Iris pigment epithelial cell (primary cell): ENCODE measurements around the gene OLFML2A.

Experiments
- DNase-seq: peaks from one replicate; pipeline ENCODE4 v3.0.0-alpha.2; 2011; ENCODE audit warnings: low read depth

Gene OLFML2A

GRCh38 chr9:124778575-124779367, 1.8 kb downstream of the OLFML2A start:
- DNase-seq, result no peak

DNA sequence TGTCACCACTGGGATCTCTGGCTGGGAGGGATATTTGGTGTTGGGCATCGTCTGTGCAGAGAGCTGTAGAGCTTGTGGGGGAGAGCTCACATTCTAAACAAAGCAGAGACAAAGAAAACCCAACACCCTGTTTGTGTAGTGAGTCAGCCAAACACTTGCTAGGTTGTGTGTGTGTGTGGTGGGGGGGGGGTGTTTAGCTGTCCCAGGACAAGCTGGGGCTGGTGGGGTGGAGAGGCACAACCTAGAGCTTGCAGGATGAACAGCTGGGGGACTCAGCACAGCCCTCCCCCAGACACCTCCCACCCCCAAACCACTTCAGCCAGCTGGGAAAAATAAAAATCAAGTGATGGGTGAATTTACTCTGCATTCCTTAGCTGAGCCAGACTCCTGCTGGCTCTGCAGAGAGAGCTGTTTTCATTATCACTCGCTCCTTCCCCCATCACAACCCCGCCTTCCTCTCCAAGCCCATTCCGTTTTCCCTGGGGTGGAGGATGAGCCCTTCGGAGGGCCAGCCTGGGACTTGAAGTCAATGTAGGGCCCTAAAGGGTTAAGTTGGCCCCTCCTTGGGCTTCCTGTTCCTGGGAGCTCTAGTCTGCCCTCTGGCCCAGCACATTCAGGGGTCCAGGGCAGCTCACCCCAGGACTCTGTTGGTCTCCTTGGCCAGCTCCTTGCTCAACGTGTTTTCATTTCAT, 2.6 kb downstream of the OLFML2A start:
- peak; percentile 96 for DNase-seq

GRCh38 chr9:124780060-124780756, 3.3 kb downstream of the OLFML2A start:
- peak; percentile 60 for DNase-seq

- DNase-seq, result no peak
Measured at GRCh38 chr9:124780757-124781151, 3.8 kb downstream of the OLFML2A start.

DNA sequence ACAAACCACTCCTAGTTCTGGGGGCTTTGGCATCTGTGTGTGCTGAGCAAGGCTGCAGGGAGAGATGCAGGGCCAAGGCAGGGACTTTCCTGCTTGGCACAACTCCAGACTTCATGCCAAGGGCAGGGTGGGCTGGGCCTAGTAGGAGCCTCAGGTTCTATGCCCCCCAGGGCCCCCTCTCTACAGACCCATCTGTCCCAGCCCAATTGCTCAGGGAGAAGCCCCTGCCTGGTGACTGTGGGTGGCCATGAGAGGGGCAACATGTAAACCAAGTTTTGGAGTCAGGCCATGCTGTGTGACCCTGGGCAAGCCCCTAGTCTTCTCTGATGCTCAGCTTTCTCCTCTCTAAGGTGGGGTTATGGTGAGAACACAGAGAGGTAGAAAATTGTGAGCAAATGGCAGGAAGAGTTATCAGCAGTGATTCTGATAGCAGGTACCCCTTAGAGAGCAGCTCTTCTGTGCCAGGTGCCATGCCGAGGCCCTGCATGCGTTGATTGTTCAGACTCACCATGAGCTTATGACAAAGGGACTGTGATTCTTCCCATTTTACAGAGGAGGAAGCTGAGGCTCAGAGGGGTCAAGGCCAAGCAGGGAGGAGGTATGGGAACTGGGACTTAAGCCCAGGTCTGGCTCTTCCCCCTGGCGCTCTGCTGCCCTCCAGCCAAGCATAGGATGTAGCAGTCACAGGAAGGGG, 5.2 kb downstream of the OLFML2A start:
- DNase-seq, result no peak

- no peak for DNase-seq
Measured at GRCh38 chr9:124782661-124783574, 6.0 kb downstream of the OLFML2A start.

DNA sequence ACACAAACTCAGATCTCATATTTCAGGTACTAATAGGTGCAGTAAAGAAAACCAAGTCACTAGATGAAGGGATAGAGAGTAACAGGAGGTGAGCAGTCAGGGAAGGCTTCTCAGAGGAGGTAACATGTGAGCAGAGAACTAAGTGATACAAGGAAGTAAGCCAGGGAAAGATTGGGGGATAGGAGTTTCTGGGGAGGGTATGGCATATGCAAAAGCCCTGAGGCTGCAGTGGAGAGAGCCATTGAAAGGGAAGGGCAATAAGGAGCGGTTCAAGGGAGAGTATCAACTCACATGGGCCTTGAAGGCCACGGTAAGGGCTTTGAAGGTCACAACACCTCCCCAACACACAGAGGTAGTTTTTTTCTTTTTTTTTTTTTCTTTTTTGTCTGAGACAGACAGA, 6.9 kb downstream of the OLFML2A start:
- no peak for DNase-seq

- peak; percentile 60 for DNase-seq
Measured at GRCh38 chr9:124784509-124784908, 7.6 kb downstream of the OLFML2A start.

DNA sequence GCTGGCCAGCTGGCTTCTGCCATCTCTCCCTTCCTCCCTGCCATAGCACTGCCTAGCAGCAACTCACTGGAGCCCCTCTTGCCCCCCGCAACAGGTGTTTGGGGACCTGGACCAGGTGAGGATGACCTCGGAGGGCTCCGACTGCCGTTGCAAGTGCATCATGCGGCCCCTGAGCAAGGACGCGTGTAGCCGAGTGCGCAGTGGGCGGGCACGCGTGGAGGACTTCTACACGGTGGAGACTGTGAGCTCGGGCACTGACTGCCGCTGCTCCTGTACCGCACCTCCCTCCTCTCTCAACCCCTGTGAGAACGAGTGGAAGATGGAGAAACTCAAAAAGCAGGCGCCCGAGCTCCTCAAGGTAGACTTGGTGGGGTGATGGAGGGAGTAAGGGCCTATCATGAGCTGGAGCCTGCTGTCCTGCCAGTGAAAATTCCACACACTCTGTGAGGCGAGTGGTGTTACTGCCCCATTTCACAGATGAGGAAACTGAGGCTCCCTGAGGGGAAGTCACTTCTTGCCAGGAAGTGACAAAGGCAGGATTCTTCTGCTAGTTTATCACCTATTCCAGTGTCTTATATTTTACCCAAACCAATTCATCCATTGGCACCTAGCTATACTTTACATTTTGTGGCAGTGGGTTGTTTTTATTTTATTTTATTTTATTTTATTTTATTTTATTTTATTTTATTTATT, 10.1 kb downstream of the OLFML2A start:
- DNase-seq, result no peak

DNA sequence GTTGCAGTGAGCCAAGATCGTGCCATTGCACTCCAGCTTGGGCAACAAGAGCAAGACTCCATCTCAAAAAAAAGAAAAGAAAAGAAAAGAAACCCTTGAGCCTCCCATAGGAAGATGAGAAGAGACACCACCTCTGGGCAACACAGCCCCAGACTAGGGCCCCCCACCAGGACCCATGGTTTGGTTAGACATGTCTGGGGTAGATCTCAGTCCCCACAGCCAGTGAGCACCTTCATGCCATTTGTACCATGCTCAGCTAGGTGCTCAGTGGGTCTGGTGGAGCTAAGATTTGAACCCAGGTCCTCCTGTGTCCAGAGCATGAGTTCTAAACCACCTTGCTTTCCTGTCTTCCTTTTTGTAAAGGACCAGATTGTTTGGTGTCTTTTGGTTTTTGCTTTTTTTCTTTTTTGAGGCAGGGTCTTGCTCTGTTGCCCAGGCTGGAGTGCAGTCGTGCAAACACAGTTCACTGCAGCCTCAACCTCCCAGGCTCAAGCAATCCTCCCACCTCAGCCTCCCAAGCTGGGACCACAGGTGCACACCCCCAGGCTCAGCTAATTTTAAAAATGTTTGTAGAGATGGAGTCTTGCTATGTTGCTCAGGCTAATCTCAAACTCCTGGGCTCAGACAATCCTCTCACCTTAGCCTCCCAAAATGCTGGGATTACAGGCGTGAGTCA, 11.7 kb downstream of the OLFML2A start:
- DNase-seq, result no peak

- DNase-seq, result no peak
Measured at GRCh38 chr9:124789531-124789930, 12.6 kb downstream of the OLFML2A start.

DNA sequence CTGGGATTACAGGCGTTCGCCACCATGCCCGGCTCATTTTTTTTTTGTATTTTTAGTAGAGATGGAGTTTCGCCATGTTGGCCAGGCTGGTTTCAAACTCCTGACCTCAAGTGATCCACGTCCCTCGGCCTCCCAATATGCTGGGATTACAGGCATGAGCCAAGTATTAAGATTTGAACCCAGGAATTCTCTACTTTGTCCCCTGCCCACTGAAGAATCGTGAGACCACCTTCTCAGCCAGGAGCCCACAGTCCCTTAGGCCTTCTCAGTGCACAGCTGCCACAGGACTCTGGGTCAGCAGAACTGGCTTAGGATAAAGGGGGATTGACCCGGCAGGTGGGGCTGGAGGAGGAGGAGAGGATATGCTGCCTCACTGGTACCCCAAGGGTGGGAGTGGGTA, 13.4 kb downstream of the OLFML2A start:
- no peak for DNase-seq

DNA sequence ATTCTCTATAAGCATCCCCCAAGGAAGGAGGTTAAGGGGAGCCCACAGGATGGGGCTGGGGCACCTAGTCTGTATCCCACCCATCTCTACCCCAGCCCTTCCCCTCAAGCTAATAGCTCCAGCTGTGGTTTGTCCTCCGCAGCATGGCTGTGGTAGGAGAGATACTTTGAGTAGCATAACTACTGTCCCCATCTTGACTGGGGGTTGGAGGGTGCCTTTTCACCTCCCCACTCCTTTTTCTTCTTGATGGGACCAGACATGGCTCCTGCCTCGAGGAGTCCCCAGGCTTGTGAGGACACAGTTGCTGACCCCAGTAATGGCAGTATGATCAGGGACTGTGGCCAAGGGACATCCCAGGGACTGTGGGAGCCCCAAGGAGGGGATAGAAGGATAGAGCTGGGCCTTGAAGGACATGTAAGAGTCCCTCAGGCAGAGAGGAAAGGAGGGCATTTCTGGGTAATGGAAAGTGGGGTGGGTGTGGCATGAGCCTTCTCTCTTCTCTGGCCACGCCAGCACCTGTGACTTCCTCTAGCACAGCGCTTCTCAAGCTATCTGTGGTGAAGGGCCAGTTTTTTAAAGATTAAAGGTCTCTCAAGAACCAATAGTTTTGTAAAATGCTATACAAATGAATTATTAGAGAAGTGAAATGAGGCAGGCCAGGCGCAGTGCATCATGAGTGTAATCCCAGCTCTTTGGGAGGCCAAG, 14.0 kb downstream of the OLFML2A start:
- no peak for DNase-seq

GRCh38 chr9:124792257-124793014, 15.5 kb downstream of the OLFML2A start:
- DNase-seq, result no peak

DNA sequence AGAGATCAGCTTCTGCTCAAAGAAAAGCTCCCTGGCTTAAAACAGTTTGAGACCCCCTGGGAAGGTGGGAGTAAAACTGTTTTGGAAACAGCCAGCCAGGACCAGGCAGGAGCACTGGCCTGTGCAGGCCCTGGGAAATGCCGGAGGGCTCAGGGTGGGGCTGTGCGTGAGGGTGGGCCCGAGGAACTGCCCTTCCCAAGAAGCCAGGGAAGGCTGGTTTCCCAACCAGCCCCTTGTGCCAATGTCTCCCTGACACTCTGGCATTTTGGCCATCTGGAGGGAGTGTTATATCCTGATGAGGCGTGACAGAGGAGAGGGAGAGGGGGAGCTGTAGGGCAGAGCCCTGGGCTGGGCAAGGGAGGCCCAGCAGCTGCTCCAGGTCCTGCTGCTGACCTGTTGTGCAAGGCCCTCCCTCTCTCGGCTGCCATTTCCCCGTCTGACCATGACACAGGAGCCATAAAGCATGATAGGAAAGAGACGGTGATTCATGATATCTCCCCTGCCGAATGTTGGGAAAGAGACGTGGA, 16.1 kb downstream of the OLFML2A start:
- DNase-seq, result peak; percentile 57

DNA sequence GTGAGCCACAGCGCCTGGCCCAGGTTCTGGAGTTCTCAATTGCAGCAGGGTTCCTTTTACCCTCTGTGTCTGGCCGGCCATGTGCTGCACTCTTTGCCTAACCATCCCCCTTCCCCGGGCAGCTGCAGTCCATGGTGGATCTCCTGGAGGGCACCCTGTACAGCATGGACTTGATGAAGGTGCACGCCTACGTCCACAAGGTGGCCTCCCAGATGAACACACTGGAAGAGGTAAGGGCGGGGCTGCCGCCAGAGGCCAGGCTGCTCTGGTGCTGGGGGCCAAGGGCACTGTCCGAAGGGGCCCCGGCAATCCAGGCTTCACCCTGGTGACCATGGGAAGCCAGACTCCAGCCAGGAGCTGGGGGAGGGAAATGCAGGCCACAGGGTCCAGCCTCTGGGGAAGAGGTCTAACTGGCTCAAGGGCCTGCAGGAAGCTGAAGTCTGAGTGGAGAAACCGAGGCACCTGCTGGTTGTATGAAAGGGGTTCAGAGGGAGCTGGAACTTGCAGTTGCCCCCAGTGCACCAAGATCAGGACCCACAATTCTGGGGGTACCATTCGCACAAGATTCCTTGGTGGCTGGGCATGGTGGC, 18.1 kb downstream of the OLFML2A start:
- DNase-seq, result no peak

DNA sequence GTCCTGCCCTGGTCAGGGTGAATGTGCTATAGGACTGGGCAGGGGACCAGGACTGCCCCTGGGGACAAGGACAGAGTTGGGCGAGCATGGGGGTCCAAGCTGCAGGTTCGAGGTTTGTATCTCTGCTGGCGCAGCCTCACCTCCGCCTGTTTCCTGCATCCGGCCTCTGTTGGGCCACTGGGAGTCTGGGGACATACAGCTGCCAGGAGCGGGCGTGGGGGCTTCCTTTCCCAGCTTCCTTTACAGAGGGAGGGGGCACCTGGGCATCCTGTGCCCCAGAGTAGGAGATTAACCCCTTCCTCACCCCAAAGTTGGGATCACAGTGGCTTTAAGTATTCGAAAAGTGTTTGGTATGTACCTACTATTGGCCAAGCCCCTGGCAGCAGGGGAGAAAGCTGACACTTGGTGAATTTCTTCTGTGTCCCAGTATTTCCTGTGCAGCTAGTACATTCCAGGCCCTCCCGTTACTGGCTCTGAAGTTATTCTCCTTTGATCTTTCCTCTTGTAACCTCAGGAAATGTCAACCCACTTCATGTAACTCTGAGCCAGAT, 19.0 kb downstream of the OLFML2A start:
- DNase-seq, result peak; percentile 54
